Esophagus squamous epithelium (tissue), 5 donors: Measurements from ENCODE around the gene FURIN. TPM values are rescaled to one million over a fixed set of nuclear protein-coding genes. Genes with fewer than 3 reads are reported as not detected.

Experiments used
- DNase-seq: peaks from one replicate; lab custom pipeline; 2025; lab: John Stamatoyannopoulos, UW
- H3K27ac ChIP-seq, 4 donors: fragments of 200-600 bp; sonication (generic); one replicate each; pipeline ENCODE4 v1.5.1; 2016 to 2019; ENCODE audit warnings: mild to moderate bottlenecking in 1 of 4
- H3K27me3 ChIP-seq, 4 donors: fragments of 200-600 bp; sonication (generic); 1 replicate in 3 of 4; 2 replicates in 1 of 4; pipeline versions ENCODE4 v1.5.1 to v1.6.0; 2017 to 2021; ENCODE audit warnings: antibody characterized with exemption in 1 of 4
- H3K36me3 ChIP-seq, 3 donors: fragments of 200-600 bp; sonication (generic); one replicate each; pipeline ENCODE4 v1.5.1; 2016 to 2019
- H3K4me1 ChIP-seq, 3 donors: fragments of 200-600 bp; sonication (generic); one replicate each; pipeline ENCODE4 v1.5.1; 2017 to 2019
- H3K4me3 ChIP-seq, 4 donors: fragments of 200-600 bp; sonication (generic); 1 replicate in 3 of 4; 2 replicates in 1 of 4; pipeline ENCODE4 v1.5.1; 2016 to 2019; ENCODE audit warnings: mild to moderate bottlenecking in 2 of 4, moderate library complexity in 1 of 4
- H3K9me3 ChIP-seq, 3 donors: fragments of 200-600 bp; sonication (generic); one replicate each; pipeline ENCODE4 v1.5.1; 2016 to 2019
- POLR2A ChIP-seq, 4 donors: fragments of 450-650 bp; IDR thresholded peaks; one replicate each; pipeline ENCODE4 v1.6.1; 2017; ENCODE audit warnings: antibody characterized with exemption in 4 of 4, mild to moderate bottlenecking in 4 of 4, moderate library complexity in 3 of 4
- WGBS, 2 donors: methylation state at CpG; one replicate each; pipeline ENCODE4 v1.1.5; 2018; 5-methylcytosine and 5-hydroxymethylcytosine counted together
- intact Hi-C: fragments of 100-400 bp; cut with DNase I; formaldehyde crosslinking; loops from one replicate; pipeline ENCODE4 v1.15.0; 2022
- total RNA-seq, 4 donors: library from RNA; depleted of rRNA; stranded (reverse); fragments of >200 nt; gene quantifications; one replicate each; pipeline ENCODE4 v1.1.0, GENCODE V29; 2016
- TF ChIP-seq, protein P1 (sequence below), 6 experiments: fragments of 450-650 bp in 4 of 6; fragments of 200-600 bp in 2 of 6; sonication (generic) in 2 of 6; IDR thresholded peaks; one replicate each; pipeline ENCODE4 v1.5.1; 2016 to 2019; ENCODE audit warnings: antibody characterized with exemption in 6 of 6, mild to moderate bottlenecking in 4 of 6, moderate library complexity in 4 of 6
- donor health status: DM: yes; HTN: yes; CAD: no.

FURIN gene
- total RNA-seq, 4 donors from 2014 or later, result 27.7 to 43.3 (median 38.5) TPM

GRCh38 chr15:90911906-90912769, 43.8 kb downstream of the FURIN start:
- WGBS, 2 donors, result 86 to 95% methylated on average over 12 to 23 of the region's 30 CpGs
- no peaks in the 10 kb centered on the region for H3K4me1 ChIP-seq
- no peaks in the 10 kb centered on the region for H3K27me3 ChIP-seq
- H3K36me3 ChIP-seq, result peaks cover 45 to 100% (median 50%) of the 10 kb centered on the region in 3 donors
- intact Hi-C loops, result no loop called here
- no peak for TF ChIP-seq POLR2A (IDR thresholded peaks at IDR 0.05)
- TF ChIP-seq, protein P1, sequence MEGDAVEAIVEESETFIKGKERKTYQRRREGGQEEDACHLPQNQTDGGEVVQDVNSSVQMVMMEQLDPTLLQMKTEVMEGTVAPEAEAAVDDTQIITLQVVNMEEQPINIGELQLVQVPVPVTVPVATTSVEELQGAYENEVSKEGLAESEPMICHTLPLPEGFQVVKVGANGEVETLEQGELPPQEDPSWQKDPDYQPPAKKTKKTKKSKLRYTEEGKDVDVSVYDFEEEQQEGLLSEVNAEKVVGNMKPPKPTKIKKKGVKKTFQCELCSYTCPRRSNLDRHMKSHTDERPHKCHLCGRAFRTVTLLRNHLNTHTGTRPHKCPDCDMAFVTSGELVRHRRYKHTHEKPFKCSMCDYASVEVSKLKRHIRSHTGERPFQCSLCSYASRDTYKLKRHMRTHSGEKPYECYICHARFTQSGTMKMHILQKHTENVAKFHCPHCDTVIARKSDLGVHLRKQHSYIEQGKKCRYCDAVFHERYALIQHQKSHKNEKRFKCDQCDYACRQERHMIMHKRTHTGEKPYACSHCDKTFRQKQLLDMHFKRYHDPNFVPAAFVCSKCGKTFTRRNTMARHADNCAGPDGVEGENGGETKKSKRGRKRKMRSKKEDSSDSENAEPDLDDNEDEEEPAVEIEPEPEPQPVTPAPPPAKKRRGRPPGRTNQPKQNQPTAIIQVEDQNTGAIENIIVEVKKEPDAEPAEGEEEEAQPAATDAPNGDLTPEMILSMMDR (IDR thresholded peaks at IDR 0.05), result no peak
- no peak overlapping the region for H3K4me3 ChIP-seq
- H3K9me3 ChIP-seq, result no peaks in the 10 kb centered on the region
- DNase-seq, result no peak
- no peak overlapping the region for H3K27ac ChIP-seq

DNA sequence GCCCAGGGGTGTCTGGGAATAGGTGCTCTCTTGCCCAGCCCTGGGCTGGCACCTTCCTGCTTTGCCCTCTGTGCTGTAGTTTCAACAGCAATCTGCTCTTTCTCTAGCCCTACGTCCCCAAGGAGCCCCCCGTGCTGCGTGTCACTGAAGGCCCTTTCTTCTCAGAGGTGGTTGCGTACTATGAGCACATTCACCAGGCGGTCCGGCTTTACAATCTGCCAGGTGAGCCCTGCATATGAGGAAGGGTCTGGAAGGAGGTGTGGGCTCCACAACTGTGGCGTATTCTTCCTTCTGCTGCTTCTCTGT, 44.3 kb downstream of the FURIN start:
- H3K4me1 ChIP-seq, result no peaks in the 10 kb centered on the region
- no peak for DNase-seq
- no peak for TF ChIP-seq POLR2A (IDR thresholded peaks at IDR 0.05)
- TF ChIP-seq, protein P1 (IDR thresholded peaks at IDR 0.05), result no peak
- no peaks in the 10 kb centered on the region for H3K9me3 ChIP-seq
- H3K27me3 ChIP-seq, result no peaks in the 10 kb centered on the region
- intact Hi-C loops, result no loop called here
- H3K4me3 ChIP-seq, result no peak overlapping the region
- no peak overlapping the region for H3K27ac ChIP-seq
- peaks cover 46 to 100% (median 50%) of the 10 kb centered on the region in 3 donors for H3K36me3 ChIP-seq
- 94 to 96% methylated on average over 5 to 7 of the region's 7 CpGs for WGBS, 2 donors

- 80% methylated on average over 2 of the region's 12 CpGs; no CpG with 5 or more reads in 1 of the 2 donors for WGBS, 2 donors
- Histone ChIP-seq H3K36me3 (peaks cover 51 to 100% (median 56%) of the 10 kb centered on the region in 3 donors), H3K9me3 (no peaks in the 10 kb centered on the region), H3K4me1 (no peaks in the 10 kb centered on the region), H3K27me3 (no peaks in the 10 kb centered on the region), H3K27ac (no peak overlapping the region), H3K4me3 (no peak overlapping the region)
- TF ChIP-seq, protein P1 (IDR thresholded peaks at IDR 0.05), result no peak
- no peak for TF ChIP-seq POLR2A (IDR thresholded peaks at IDR 0.05)
- DNase-seq, result no peak
- intact Hi-C loops, result no loop called here
Measured at GRCh38 chr15:90913398-90913944, 45.1 kb downstream of the FURIN start.

DNA sequence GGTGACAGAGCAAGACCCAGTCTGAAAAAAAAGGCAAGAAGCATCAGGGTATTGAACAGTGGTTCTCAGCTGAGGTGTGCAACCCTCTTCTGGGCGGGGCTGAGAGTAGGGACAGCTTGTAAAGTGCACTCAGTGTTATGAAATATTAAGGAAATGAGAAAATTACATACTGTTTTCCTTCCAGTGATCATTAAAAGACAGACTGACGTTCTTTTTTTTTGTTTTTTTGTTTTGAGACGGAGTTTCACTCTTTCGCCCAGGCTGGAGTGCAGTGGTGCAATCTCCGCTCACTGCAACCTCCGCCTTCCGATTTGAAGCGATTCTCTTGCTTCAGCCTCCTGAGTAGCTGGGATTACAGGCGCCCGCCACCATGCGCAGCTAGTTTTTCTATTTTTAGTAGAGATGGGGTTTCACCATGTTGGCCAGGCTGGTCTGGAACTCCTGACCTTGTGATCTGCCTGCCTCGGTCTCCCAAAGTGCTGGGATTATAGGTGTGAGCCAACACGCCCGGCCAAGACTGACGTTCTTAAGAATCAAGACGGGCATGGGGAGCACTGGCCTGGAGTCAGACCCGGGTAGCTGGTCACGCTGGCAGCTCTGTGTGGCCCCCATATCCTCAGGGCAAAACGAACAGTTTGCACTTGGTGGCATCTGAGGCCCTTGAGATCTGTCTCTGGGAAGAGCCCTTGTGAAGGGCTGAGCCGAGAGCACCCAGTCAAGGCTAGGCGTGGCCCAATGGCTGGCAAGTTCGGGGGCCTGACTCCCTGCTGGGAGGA, 46.1 kb downstream of the FURIN start:
- TF ChIP-seq, protein P1 (IDR thresholded peaks at IDR 0.05), result no peak
- TF ChIP-seq POLR2A (IDR thresholded peaks at IDR 0.05), result no peak
- no peak overlapping the region for H3K4me3 ChIP-seq
- no peaks in the 10 kb centered on the region for H3K9me3 ChIP-seq
- H3K27me3 ChIP-seq, result no peaks in the 10 kb centered on the region
- no peaks in the 10 kb centered on the region for H3K4me1 ChIP-seq
- H3K36me3 ChIP-seq, result peaks cover 60 to 100% (median 61%) of the 10 kb centered on the region in 3 donors
- intact Hi-C loops, result no loop called here
- DNase-seq, result no peak
- peak overlapping the region in 1 of 4 donors; percentile 39 for H3K27ac ChIP-seq
- WGBS, 2 donors, result 76 to 84% methylated on average over 14 to 20 of the region's 22 CpGs
